Fibroblast of lung (primary cell): ENCODE data around the gene OBSCN. TPM values are rescaled to one million over a fixed set of nuclear protein-coding genes. Genes with fewer than 3 reads are reported as not detected.

ENCODE experiments used
- DNase-seq, 2 donors: peaks; one replicate each; pipeline versions ENCODE4 v3.0.0 to v3.0.0-alpha.2; 2010; ENCODE audit warnings: low read depth in 2 of 2
- H2AFZ ChIP-seq: 2 replicates; pipeline ENCODE4 v1.5.1; 2012; ENCODE audit warnings: low read length, control low read depth, inconsistent platforms
- H3K27ac ChIP-seq: 2 replicates; pipeline ENCODE4 v1.5.1; 2011; ENCODE audit warnings: low read length, control low read depth; ENCODE audit not compliant: insufficient read depth
- H3K27me3 ChIP-seq: 2 replicates; pipeline ENCODE4 v1.5.1; 2011; ENCODE audit warnings: mild to moderate bottlenecking, low read length; ENCODE audit not compliant: control insufficient read depth, insufficient read depth
- H3K36me3 ChIP-seq: 2 replicates; pipeline ENCODE4 v1.5.1; 2011; ENCODE audit warnings: low read length; ENCODE audit not compliant: control insufficient read depth, insufficient read depth
- H3K4me1 ChIP-seq: 2 replicates; pipeline ENCODE4 v1.5.1; 2011; ENCODE audit warnings: low read length; ENCODE audit not compliant: control insufficient read depth, insufficient read depth; ENCODE audit errors: extremely low read depth
- H3K4me2 ChIP-seq: 2 replicates; pipeline ENCODE4 v1.5.1; 2011; ENCODE audit warnings: low read length, control low read depth; ENCODE audit not compliant: insufficient read depth; ENCODE audit errors: extremely low read depth
- H3K4me3 ChIP-seq, 4 experiments: fragments of 200-600 bp in 1 of 4; sonication (generic) in 1 of 4; replicated peaks in 1 of 4; 2 replicates each; pipeline ENCODE4 v1.5.1; 2011 to 2016; ENCODE audit warnings: low read length in 4 of 4, low read depth in 3 of 4, mild to moderate bottlenecking in 3 of 4, control low read depth in 2 of 4, inconsistent platforms in 1 of 4, mixed read lengths in 1 of 4; ENCODE audit not compliant: insufficient read depth in 1 of 4; ENCODE audit errors: control extremely low read depth in 1 of 4
- H3K79me2 ChIP-seq: 2 replicates; pipeline ENCODE4 v1.5.1; 2012; ENCODE audit warnings: mild to moderate bottlenecking, low read length, inconsistent platforms; ENCODE audit not compliant: control insufficient read depth, insufficient read depth
- H3K9ac ChIP-seq: 2 replicates; pipeline ENCODE4 v1.5.1; 2011; ENCODE audit warnings: mild to moderate bottlenecking, low read length, control low read depth; ENCODE audit not compliant: insufficient read depth
- H3K9me3 ChIP-seq: 2 replicates; pipeline ENCODE4 v1.5.1; 2012; ENCODE audit warnings: low read depth, low read length; ENCODE audit not compliant: control insufficient read depth, insufficient read depth
- H4K20me1 ChIP-seq: 2 replicates; pipeline ENCODE4 v1.5.1; 2011; ENCODE audit warnings: low read length; ENCODE audit not compliant: control insufficient read depth, insufficient read depth; ENCODE audit errors: extremely low read depth
- CTCF ChIP-seq, 2 donors: IDR thresholded peaks in 1 of 2; conservative IDR thresholded peaks in 1 of 2; 1 replicate in 1 of 2; 2 replicates in 1 of 2; pipeline ENCODE4 v1.5.1; 2011 to 2012; ENCODE audit warnings: low read length in 2 of 2, control low read depth in 1 of 2, inconsistent platforms in 1 of 2, low read depth in 1 of 2, mild to moderate bottlenecking in 1 of 2
- EZH2 ChIP-seq: IDR thresholded peaks from 2 replicates; pipeline ENCODE4 v1.5.1; 2012; ENCODE audit warnings: low read length, control low read depth, mild to moderate bottlenecking; ENCODE audit errors: missing control alignments
- polyA plus RNA-seq, 2 donors: library from polyadenylated mRNA; depleted of rRNA in 1 of 2; stranded (reverse) in 1 of 2; unstranded in 1 of 2; fragments of >200 nt; gene quantifications; 2 replicates each; pipeline ENCODE4 v1.2.1, GENCODE V29; 2011 to 2012; ENCODE audit warnings: missing spikeins in 1 of 2
- total RNA-seq: library from RNA; depleted of rRNA; stranded (reverse); fragments of >200 nt; gene quantifications from 2 replicates; pipeline ENCODE4 v1.2.1, GENCODE V29; 2014

Gene OBSCN
- total and polyA plus RNA-seq, 2 donors (not counting 1 experiment from before 2014, with no cell fraction given): 0.87 to 16.8 TPM

DNA sequence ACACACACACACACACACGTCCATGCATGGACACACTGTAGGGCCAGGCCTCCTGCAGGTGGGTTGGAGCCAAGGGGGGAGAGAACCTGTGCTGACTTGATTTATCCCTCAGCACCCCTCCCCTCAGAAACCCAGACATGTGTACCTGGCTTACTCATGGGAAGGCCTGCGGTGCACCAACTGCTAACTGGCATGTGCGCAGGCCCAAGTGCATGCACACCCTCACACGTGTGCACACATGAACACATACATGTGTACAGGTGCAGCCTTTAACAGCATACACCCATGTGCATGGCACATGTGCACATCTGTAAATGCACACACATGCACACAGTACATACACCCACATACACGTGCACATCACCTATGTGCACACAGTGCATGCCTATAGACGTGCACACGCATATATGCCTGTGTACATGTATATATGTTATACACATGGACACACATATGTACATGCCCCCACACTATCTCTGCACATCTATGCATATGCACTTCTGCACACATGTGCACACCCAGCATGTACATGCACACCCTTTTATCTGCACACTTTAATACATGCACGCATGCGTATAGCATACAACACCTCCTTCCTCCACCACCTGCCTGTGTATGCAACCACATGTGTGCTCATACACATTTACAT, 131.3 kb downstream of the OBSCN start:
- Histone ChIP-seq H3K27ac (no peak overlapping the region), H3K4me3 (no peak overlapping the region), H3K79me2 (no peaks in the 10 kb centered on the region), H3K9me3 (no peaks in the 10 kb centered on the region), H3K27me3 (no peaks in the 10 kb centered on the region), H3K4me1 (no peaks in the 10 kb centered on the region), H3K4me2 (no peak overlapping the region), H4K20me1 (no peaks in the 10 kb centered on the region), H3K9ac (no peak overlapping the region), H3K36me3 (no peaks in the 10 kb centered on the region), H2AFZ (no peak overlapping the region)
- no peak for DNase-seq
- no peak for TF ChIP-seq CTCF (conservative IDR thresholded peaks at IDR 0.05 in 1 of 2, IDR thresholded peaks at IDR 0.05 in 1 of 2; ENCODE audit: low read depth in 1 of 2, low read length in 2 of 2)
- no peak for TF ChIP-seq EZH2

DNA sequence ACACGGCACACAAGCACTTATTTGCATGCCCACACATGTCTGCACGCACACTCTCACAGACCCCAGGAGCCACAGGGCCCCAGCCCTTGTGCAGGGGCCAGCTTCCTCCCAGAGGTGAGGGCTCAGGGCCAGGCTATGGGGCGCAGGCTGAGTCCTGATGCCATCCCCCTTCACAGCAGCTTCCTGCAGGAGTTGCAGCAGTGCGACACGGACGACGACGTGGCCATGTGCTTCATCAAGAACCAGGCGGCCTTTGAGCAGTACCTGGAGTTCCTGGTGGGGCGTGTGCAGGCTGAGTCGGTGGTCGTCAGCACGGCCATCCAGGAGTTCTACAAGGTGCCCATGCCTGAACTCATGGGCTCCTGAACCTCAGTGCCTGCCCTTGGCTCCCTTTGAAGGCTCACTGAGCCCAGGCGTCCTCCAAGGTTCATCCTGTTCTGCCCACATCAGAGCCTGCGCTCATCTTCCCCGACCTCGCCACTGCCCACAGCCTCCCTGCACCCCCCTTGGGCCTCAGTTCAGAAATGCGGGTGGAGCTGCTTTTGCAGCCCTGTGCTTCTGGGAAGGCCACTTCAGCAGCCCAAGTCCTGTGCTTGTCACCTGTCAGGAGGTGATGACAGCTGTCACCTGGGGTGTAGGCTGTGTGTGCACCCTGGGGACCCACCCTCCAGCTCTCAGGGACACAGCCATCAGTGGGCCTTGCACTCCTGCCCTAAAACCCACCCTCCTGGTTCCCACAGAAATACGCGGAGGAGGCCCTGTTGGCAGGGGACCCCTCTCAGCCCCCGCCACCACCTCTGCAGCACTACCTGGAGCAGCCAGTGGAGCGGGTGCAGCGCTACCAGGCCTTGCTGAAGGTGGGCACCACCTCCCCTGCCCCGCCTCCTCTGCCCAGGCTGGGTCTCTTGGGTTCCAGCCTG, 132.2 kb downstream of the OBSCN start:
- Histone ChIP-seq H3K4me1 (no peaks in the 10 kb centered on the region), H4K20me1 (no peaks in the 10 kb centered on the region), H3K4me3 (no peak overlapping the region), H3K79me2 (no peaks in the 10 kb centered on the region), H3K27me3 (no peaks in the 10 kb centered on the region), H3K36me3 (no peaks in the 10 kb centered on the region), H3K27ac (no peak overlapping the region), H2AFZ (no peak overlapping the region), H3K9me3 (no peaks in the 10 kb centered on the region), H3K4me2 (no peak overlapping the region), H3K9ac (no peak overlapping the region)
- DNase-seq: no peak
- TF ChIP-seq EZH2: no peak

DNA sequence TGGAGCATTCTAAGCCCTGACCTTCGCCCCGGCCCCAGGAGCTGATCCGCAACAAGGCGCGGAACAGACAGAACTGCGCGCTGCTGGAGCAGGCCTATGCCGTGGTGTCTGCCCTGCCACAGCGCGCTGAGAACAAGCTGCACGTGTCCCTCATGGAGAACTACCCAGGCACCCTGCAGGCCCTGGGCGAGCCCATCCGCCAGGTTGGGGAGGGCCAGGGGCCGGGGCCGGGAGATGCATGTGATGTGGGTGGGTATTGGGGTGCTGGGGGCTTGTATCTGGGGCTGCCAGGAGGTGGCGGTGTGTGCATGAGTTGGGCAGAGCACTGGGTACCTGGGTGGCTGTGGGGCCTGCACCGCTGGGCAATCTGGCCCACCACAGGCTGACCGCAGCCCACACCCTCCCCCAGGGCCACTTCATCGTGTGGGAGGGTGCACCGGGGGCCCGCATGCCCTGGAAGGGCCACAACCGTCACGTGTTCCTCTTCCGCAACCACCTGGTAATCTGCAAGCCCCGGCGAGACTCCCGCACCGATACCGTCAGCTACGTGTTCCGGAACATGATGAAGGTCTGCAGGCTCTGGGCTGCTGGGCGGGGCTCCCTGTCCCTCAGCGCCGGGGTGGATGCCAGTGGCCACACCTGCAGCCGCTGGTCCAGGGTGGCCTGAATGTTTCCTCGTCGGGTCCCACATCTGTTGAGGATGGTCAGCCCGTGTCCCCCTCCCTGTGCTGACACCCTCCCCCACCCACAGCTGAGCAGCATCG, 133.0 kb downstream of the OBSCN start:
- Histone ChIP-seq H3K27ac (no peak overlapping the region), H3K4me2 (no peak overlapping the region), H3K4me1 (no peaks in the 10 kb centered on the region), H3K27me3 (no peaks in the 10 kb centered on the region), H3K9ac (no peak overlapping the region), H3K36me3 (no peaks in the 10 kb centered on the region), H3K79me2 (no peaks in the 10 kb centered on the region), H4K20me1 (no peaks in the 10 kb centered on the region), H3K9me3 (no peaks in the 10 kb centered on the region), H3K4me3 (no peak overlapping the region), H2AFZ (no peak overlapping the region)
- DNase-seq: peak in 1 of 2 donors; percentile 3
- TF ChIP-seq EZH2 (no peak), CTCF (conservative IDR thresholded peaks at IDR 0.05 in 1 of 2, IDR thresholded peaks at IDR 0.05 in 1 of 2; ENCODE audit: low read depth in 1 of 2, low read length in 2 of 2) (peak in 1 of 2 donors; percentile 25)
